GM13976 (cell line): ENCODE results near the gene THAP12.

Experiments used
- DNase-seq: peaks from one replicate; pipeline ENCODE4 v3.0.0; 2012; ENCODE audit warnings: low spot score
- CTCF ChIP-seq: IDR thresholded peaks from 2 replicates; pipeline ENCODE4 v1.5.1; 2012; ENCODE audit warnings: borderline replicate concordance, mild to moderate bottlenecking; ENCODE audit not compliant: insufficient read depth; ENCODE audit errors: extremely low read depth, missing control alignments, control extremely low read depth
- in situ Hi-C: fragments of 300-500 bp; cut with MboI; formaldehyde crosslinking; loops from one replicate; pipeline ENCODE4 v1.12.0; 2022; ENCODE audit warnings: low sequenced_read_pairs, mixed read lengths, inconsistent platforms; ENCODE audit not compliant: unreplicated experiment

THAP12 gene

GRCh38 chr11:76347466-76347865, 33.5 kb downstream of the THAP12 start:
- no peak for DNase-seq
- TF ChIP-seq CTCF, result no peak
- in situ Hi-C loops, result no loop called here

GRCh38 chr11:76339221-76339620, 41.7 kb downstream of the THAP12 start:
- in situ Hi-C loops, result no loop called here
- DNase-seq, result no peak
- no peak for TF ChIP-seq CTCF

- in situ Hi-C loops, result no loop called here
These were observed 43.0 kb downstream of the THAP12 start for GRCh38 chr11:76337923-76338322.

GRCh38 chr11:76337469-76337868, 43.5 kb downstream of the THAP12 start:
- in situ Hi-C loops, result no loop called here
- no peak for DNase-seq
- TF ChIP-seq CTCF, result no peak

More at GRCh38 chr11:76337923-76338322, 43.0 kb downstream of the THAP12 start:
- TF ChIP-seq CTCF, result no peak
- DNase-seq, result no peak

GRCh38 chr11:76336597-76336996, 44.3 kb downstream of the THAP12 start:
- in situ Hi-C loops, result no loop called here
- DNase-seq, result no peak
- TF ChIP-seq CTCF, result no peak

- TF ChIP-seq CTCF, result no peak
- no peak for DNase-seq
These were observed 45.1 kb downstream of the THAP12 start for GRCh38 chr11:76335842-76336241.

More at GRCh38 chr11:76335842-76336241, 45.1 kb downstream of the THAP12 start:
- in situ Hi-C loops, result no loop called here
